ENCODE measurements around the gene CHTOP. TPM values are rescaled to one million over a fixed set of nuclear protein-coding genes. Genes with fewer than 3 reads are reported as not detected.

The CHTOP gene
- total RNA-seq, 2 experiments from 2014 or later = 97.1 to 102 TPM

- H3K4me1 Mint-ChIP-seq (ENCODE audit: low read depth) = peaks cover 5% of the 10 kb centered on the region
- no peak for DNase-seq
- H3K9me3 Mint-ChIP-seq = no peaks in the 10 kb centered on the region
- POLR2A ChIA-PET = interaction anchor here (1.0 kb wide), 1 partner anchor 19 kb away, joined by 3 read pairs; the partner anchor contains the start of gene CHTOP
- no peaks in the 10 kb centered on the region for H3K27me3 ChIP-seq (ENCODE audit: control insufficient read depth in 1 of 2, insufficient read depth in 2 of 2, low read length in 2 of 2)
- H3K9me3 ChIP-seq (ENCODE audit: control insufficient read depth in 1 of 2, insufficient read depth in 1 of 2, low read length in 2 of 2) = no peaks in the 10 kb centered on the region
- H3K36me3 ChIP-seq (ENCODE audit: insufficient read depth, low read length) = no peaks in the 10 kb centered on the region
- no peak overlapping the region for H3K4me3 ChIP-seq (ENCODE audit: low read length)
- no peaks in the 10 kb centered on the region for H3K36me3 Mint-ChIP-seq (ENCODE audit: low read depth)
- no peak for ATAC-seq (ENCODE audit: poor library complexity)
- TF ChIP-seq CTCF (IDR thresholded peaks at IDR 0.05) = no peak
- H3K27me3 Mint-ChIP-seq = no peaks in the 10 kb centered on the region
- CTCF ChIA-PET = no interaction called here
- intact Hi-C loops (cut with DNase I, micrococcal nuclease) = no loop called here
- no peak overlapping the region for H3K27ac ChIP-seq (ENCODE audit: low read depth in 1 of 2, low read length in 2 of 2)
- H3K27ac Mint-ChIP-seq = no peak overlapping the region
- H3K4me3 Mint-ChIP-seq = no peak overlapping the region
- H3K4me1 ChIP-seq (ENCODE audit: insufficient read depth, low read length) = peaks cover 7% of the 10 kb centered on the region
These were observed 19.5 kb upstream of the CHTOP start for GRCh38 chr1:153614189-153614900.

GRCh38 chr1:153614906-153615305 lies 19.0 kb upstream of the CHTOP start:
- Histone ChIP-seq H3K27ac (ENCODE audit: low read depth in 1 of 2, low read length in 2 of 2) (no peak overlapping the region), H3K4me1 (ENCODE audit: insufficient read depth, low read length) (peaks cover 7% of the 10 kb centered on the region), H3K36me3 (ENCODE audit: insufficient read depth, low read length) (no peaks in the 10 kb centered on the region), H3K27me3 (ENCODE audit: control insufficient read depth in 1 of 2, insufficient read depth in 2 of 2, low read length in 2 of 2) (no peaks in the 10 kb centered on the region), H3K4me3 (ENCODE audit: low read length) (no peak overlapping the region), H3K9me3 (ENCODE audit: control insufficient read depth in 1 of 2, insufficient read depth in 1 of 2, low read length in 2 of 2) (no peaks in the 10 kb centered on the region)
- intact Hi-C loops (cut with DNase I, micrococcal nuclease) = loop anchor here in 1 of 2 experiments (5.0 kb wide), 1 partner anchor 43 kb away; no protein-coding TSS in a partner anchor
- no peak for TF ChIP-seq CTCF (IDR thresholded peaks at IDR 0.05)
- no peak for ATAC-seq (ENCODE audit: poor library complexity)
- Mint-ChIP-seq H3K4me3 (no peak overlapping the region), H3K4me1 (ENCODE audit: low read depth) (peaks cover 5% of the 10 kb centered on the region), H3K36me3 (ENCODE audit: low read depth) (no peaks in the 10 kb centered on the region), H3K9me3 (no peaks in the 10 kb centered on the region), H3K27me3 (no peaks in the 10 kb centered on the region), H3K27ac (no peak overlapping the region)
- ChIA-PET POLR2A (interaction anchor here (1.0 kb wide), 1 partner anchor 19 kb away, joined by 3 read pairs; the partner anchor contains the start of gene CHTOP), CTCF (no interaction called here)
- DNase-seq = no peak

- Mint-ChIP-seq H3K27me3 (no peaks in the 10 kb centered on the region), H3K36me3 (ENCODE audit: low read depth) (no peaks in the 10 kb centered on the region), H3K4me3 (no peak overlapping the region), H3K9me3 (no peaks in the 10 kb centered on the region), H3K27ac (no peak overlapping the region), H3K4me1 (ENCODE audit: low read depth) (peaks cover 5% of the 10 kb centered on the region)
- TF ChIP-seq CTCF (IDR thresholded peaks at IDR 0.05) = no peak
- ChIA-PET CTCF (no interaction called here), POLR2A (no interaction called here)
- H3K36me3 ChIP-seq (ENCODE audit: insufficient read depth, low read length) = no peaks in the 10 kb centered on the region
- ATAC-seq (ENCODE audit: poor library complexity) (no peak), DNase-seq (no peak)
- H3K27ac ChIP-seq (ENCODE audit: low read depth in 1 of 2, low read length in 2 of 2) = no peak overlapping the region
- H3K4me3 ChIP-seq (ENCODE audit: low read length) = no peak overlapping the region
- no peaks in the 10 kb centered on the region for H3K9me3 ChIP-seq (ENCODE audit: control insufficient read depth in 1 of 2, insufficient read depth in 1 of 2, low read length in 2 of 2)
- peaks cover 7% of the 10 kb centered on the region for H3K4me1 ChIP-seq (ENCODE audit: insufficient read depth, low read length)
- intact Hi-C loops (cut with DNase I, micrococcal nuclease) = loop anchor here in 1 of 2 experiments (5.0 kb wide), 1 partner anchor 43 kb away; no protein-coding TSS in a partner anchor
- no peaks in the 10 kb centered on the region for H3K27me3 ChIP-seq (ENCODE audit: control insufficient read depth in 1 of 2, insufficient read depth in 2 of 2, low read length in 2 of 2)
These were observed 18.5 kb upstream of the CHTOP start for GRCh38 chr1:153615406-153615805.

Measured in CD4-positive, alpha-beta T cell (primary cell).